Measurements from ENCODE around the gene PLEKHO2. TPM values are rescaled to one million over a fixed set of nuclear protein-coding genes. Genes with fewer than 3 reads are reported as not detected.

Gene PLEKHO2
- total and polyA plus RNA-seq, 10 of the 15 experiments (the other 5 are each of a cell fraction or from before 2014, with no cell fraction given), result 1.4 to 25.6 (median 20.5) TPM

GRCh38 chr15:64911311-64912186, 69.8 kb downstream of the PLEKHO2 start, which contains the start of gene ANKDD1A:
TSS of gene ANKDD1A (plus strand) at chr15:64911902. CDS start at chr15:64911931, 29 bp downstream.
- H3K9me3 ChIP-seq (replicated peaks; ENCODE audit: control insufficient read depth, insufficient read depth, low read length), result no peaks in the 10 kb centered on the region
- CTCF ChIA-PET, result interaction anchor here (1.1 kb wide), 2 partner anchors 76 to 101 kb away, joined by 4 to 5 read pairs; no protein-coding TSS in a partner anchor
- RAD21 ChIA-PET (ENCODE audit: unreplicated experiment), result interaction anchor here (0.5 to 1.8 kb wide), 3 partner anchors 17 to 310 kb away, joined by 3 to 5 read pairs (median 3); no protein-coding TSS in a partner anchor
- no peaks in the 10 kb centered on the region for H3K36me3 ChIP-seq (ENCODE audit: control insufficient read depth in 2 of 2, insufficient read depth in 2 of 2, low read length in 1 of 2)
- SMC1A ChIA-PET (ENCODE audit: uncharacterized antibody, unreplicated experiment), result interaction anchor here (0.6 to 1.3 kb wide), 5 partner anchors 9 to 487 kb away, joined by 3 to 4 read pairs (median 4); no protein-coding TSS in a partner anchor
- no peak within 1 kb of the TSS for H3K27ac ChIP-seq (ENCODE audit: control insufficient read depth, insufficient read depth)
- H2AFZ ChIP-seq (ENCODE audit: control insufficient read depth, low read depth, low read length), result peak within 1 kb of the TSS; percentile 65
- FAIRE-seq (no peak), ATAC-seq (peak; percentile 97), DNase-seq (ENCODE audit: low read depth, low spot score) (no peak)
- no peak for TF ChIP-seq MTA3 (IDR thresholded peaks at IDR 0.05; ENCODE audit: borderline replicate concordance, low read length)
- 0 out of 2 replicates have a peak, but pooled peaks have one; percentile 22 for TF ChIP-seq DPF2 (IDR thresholded peaks at IDR 0.05)
- TF ChIP-seq GATAD2B (conservative IDR thresholded peaks at IDR 0.05; ENCODE audit: low read depth), result peak; percentile 38; the same call in 1 of the 2 replicates
- TF ChIP-seq HDAC6 (IDR thresholded peaks at IDR 0.05; ENCODE audit: unreplicated experiment), result peak; percentile 92
- TF ChIP-seq PRDM15 (CRISPR knock-in tag; IDR thresholded peaks at IDR 0.05), result no peak
- no peak for TF ChIP-seq TCF12 (IDR thresholded peaks at IDR 0.05; ENCODE audit: low read depth, low read length)
- TF ChIP-seq TCF7 (IDR thresholded peaks at IDR 0.05; ENCODE audit: borderline replicate concordance), result no peak
- TF ChIP-seq SUZ12 (IDR thresholded peaks at IDR 0.05; ENCODE audit: unreplicated experiment), result no peak
- TF ChIP-seq FOXK2 (IDR thresholded peaks at IDR 0.05), result no peak
- no peak for TF ChIP-seq CHD1 (IDR thresholded peaks at IDR 0.05; ENCODE audit: low read depth, low read length)
- peak; percentile 21 for TF ChIP-seq IKZF1 (conservative IDR thresholded peaks at IDR 0.05)
- TF ChIP-seq POLR2A (IDR thresholded peaks at IDR 0.05; ENCODE audit: low read depth, low read length), result peak; percentile 48; the same call in 1 of the 2 replicates
- BruUV-seq (replicated peaks), result no TSS peak
- peak within 1 kb of the TSS; percentile 32; the same call in 1 of the 2 replicates for H3K9ac ChIP-seq (ENCODE audit: control insufficient read depth, insufficient read depth, low read length)
- peaks cover 6% of the 10 kb centered on the region for H3K4me1 ChIP-seq (ENCODE audit: control insufficient read depth, insufficient read depth, low read length)
- H3K27me3 ChIP-seq (replicated peaks in 1 of 2; ENCODE audit: control insufficient read depth in 2 of 2, insufficient read depth in 2 of 2, low read length in 1 of 2), result no peaks in the 10 kb centered on the region
- H3K79me2 ChIP-seq (ENCODE audit: control insufficient read depth, insufficient read depth, low read length), result no peaks in the 10 kb centered on the region
- in situ Hi-C loops (cut with MboI), result no loop called here
- intact Hi-C loops (cut with micrococcal nuclease; ENCODE audit: unreplicated experiment), result no loop called here
- H3K4me2 ChIP-seq (ENCODE audit: control insufficient read depth, insufficient read depth), result peak within 1 kb of the TSS; percentile 70
- 8% methylated on average over 62 of the region's 72 CpGs for WGBS (ENCODE audit: insufficient coverage, insufficient replicate concordance, low lambda C conversion rate, missing lambda C conversion rate)
- peak within 1 kb of the TSS; percentile 60 for H3K4me3 ChIP-seq
- POLR2A ChIA-PET, result interaction anchor here (1.1 to 1.2 kb wide), 2 partner anchors 18 to 68 kb away, joined by 3 read pairs; no protein-coding TSS in a partner anchor
- H4K20me1 ChIP-seq (ENCODE audit: control insufficient read depth, insufficient read depth), result no peaks in the 10 kb centered on the region
